Endodermal cell (in vitro differentiated cells): Measurements from ENCODE around the gene KCTD12. TPM values are rescaled to one million over a fixed set of nuclear protein-coding genes. Genes with fewer than 3 reads are reported as not detected.
A peak's percentile ranks its signal among the peaks of the same experiment; 100 is the strongest.

ENCODE experiments used
- DNase-seq: peaks from one replicate; pipeline ENCODE4 v3.0.0-alpha.2; 2017
- H3K27ac ChIP-seq: 2 replicates; pipeline ENCODE4 v1.5.1; 2013; ENCODE audit warnings: mild to moderate bottlenecking, low read depth, low read length, moderate library complexity
- H3K27me3 ChIP-seq: 2 replicates; pipeline ENCODE4 v1.6.1; 2013; ENCODE audit warnings: mild to moderate bottlenecking, low read length, moderate library complexity; ENCODE audit not compliant: insufficient read depth, control insufficient read depth, poor library complexity, severe bottlenecking
- H3K36me3 ChIP-seq: 2 replicates; pipeline ENCODE4 v1.7.0; 2013; ENCODE audit warnings: mild to moderate bottlenecking, low read length, moderate library complexity; ENCODE audit not compliant: control insufficient read depth, insufficient read depth
- H3K4me1 ChIP-seq: one replicate; pipeline ENCODE4 v1.7.0; 2013; ENCODE audit warnings: low read length; ENCODE audit not compliant: control insufficient read depth, insufficient read depth
- H3K4me3 ChIP-seq: 2 replicates; pipeline ENCODE4 v1.5.1; 2013; ENCODE audit warnings: mild to moderate bottlenecking, low read length, moderate library complexity
- H3K9ac ChIP-seq: 2 replicates; pipeline ENCODE4 v1.6.1; 2013; ENCODE audit warnings: mild to moderate bottlenecking, low read length, moderate library complexity; ENCODE audit not compliant: poor library complexity, severe bottlenecking; ENCODE audit errors: extremely low read depth
- H3K9me3 ChIP-seq: 2 replicates; pipeline ENCODE4 v1.6.1; 2013; ENCODE audit warnings: mild to moderate bottlenecking, low read length, moderate library complexity; ENCODE audit not compliant: control insufficient read depth
- H3K27ac Mint-ChIP-seq: 2 replicates; pipeline ENCODE4 v1.8.0; 2020; ENCODE audit warnings: mixed read lengths
- H3K27me3 Mint-ChIP-seq: 2 replicates; pipeline ENCODE4 v1.8.0; 2021; ENCODE audit warnings: mild to moderate bottlenecking, mixed read lengths; ENCODE audit not compliant: insufficient read depth
- H3K36me3 Mint-ChIP-seq: 2 replicates; pipeline ENCODE4 v1.8.0; 2020; ENCODE audit warnings: low read depth, mixed read lengths
- H3K4me1 Mint-ChIP-seq: 2 replicates; pipeline ENCODE4 v1.8.0; 2020; ENCODE audit warnings: mixed read lengths
- H3K4me3 Mint-ChIP-seq: 2 replicates; pipeline ENCODE4 v1.8.0; 2020; ENCODE audit warnings: mild to moderate bottlenecking, moderate library complexity, mixed read lengths
- H3K9me3 Mint-ChIP-seq: 2 replicates; pipeline ENCODE4 v1.8.0; 2020; ENCODE audit warnings: mild to moderate bottlenecking, mixed read lengths
- CTCF ChIP-seq: fragments of 200-600 bp; sonication (generic); conservative IDR thresholded peaks from 2 replicates; pipeline ENCODE4 v1.5.0; 2021; ENCODE audit warnings: antibody characterized with exemption, mild to moderate bottlenecking
- WGBS, 2 experiments: methylation state at CpG; one replicate each; pipeline versions ENCODE4 v1.1.5 to v1.1.7; 2013; ENCODE audit warnings: missing lambda C conversion rate in 2 of 2, mixed read lengths in 1 of 2; ENCODE audit not compliant: insufficient coverage in 1 of 2, insufficient read length in 1 of 2; 5-methylcytosine and 5-hydroxymethylcytosine counted together
- total RNA-seq, 2 donors: library from RNA; stranded (reverse); fragmentation: NEBNext Ultra II Directional in 1 of 2; extraction: Animal tissue kit (Norgen Biotek cat#: 25700) in 1 of 2; gene quantifications; 2 replicates in 1 of 2; 3 replicates in 1 of 2; pipeline ENCODE4 v1.2.1, GENCODE V29; 2021

KCTD12 gene
- total RNA-seq, 2 donors from 2014 or later, result 1.3 to 2.6 TPM

DNA sequence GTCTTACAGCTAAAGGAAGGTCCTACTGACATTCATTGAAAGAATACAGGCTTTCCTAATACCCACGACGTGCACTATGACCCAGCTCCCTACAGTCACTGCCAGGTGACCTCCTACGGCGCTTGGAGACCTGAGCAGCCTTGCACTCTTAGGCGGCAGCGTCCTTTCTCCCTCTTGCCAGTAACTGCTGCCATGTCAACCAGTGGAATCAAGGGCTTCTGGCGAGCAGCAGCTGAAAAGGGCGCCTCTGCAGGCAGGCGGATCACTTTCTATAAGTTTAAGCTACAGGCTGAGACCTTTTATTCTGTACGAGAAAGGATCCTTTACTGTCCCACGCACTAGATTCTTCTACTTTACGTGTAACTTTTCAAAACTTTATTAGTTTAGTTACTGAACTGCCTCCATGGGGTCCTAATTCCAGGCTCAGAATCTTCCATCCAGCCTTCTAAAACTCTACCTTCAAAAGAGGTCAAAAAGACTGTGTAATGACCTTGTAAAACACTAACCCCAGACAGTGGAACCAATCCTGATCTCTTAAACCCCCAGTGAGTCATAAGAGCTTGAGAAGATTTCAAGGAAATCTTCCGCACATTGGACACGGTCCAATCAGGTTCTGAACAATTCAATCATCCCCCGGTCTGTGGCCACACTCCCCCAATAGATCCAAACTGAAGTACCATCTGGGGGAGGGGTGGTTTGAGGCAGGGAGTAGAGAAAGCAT is 1.9 kb downstream of the KCTD12 start:
- Mint-ChIP-seq H3K27ac (no peak overlapping the region), H3K4me1 (peaks cover 10% of the 10 kb centered on the region), H3K36me3 (no peaks in the 10 kb centered on the region), H3K9me3 (no peaks in the 10 kb centered on the region), H3K27me3 (peaks cover 52% of the 10 kb centered on the region), H3K4me3 (peak overlapping the region; percentile 67)
- WGBS, 2 experiments, result 55 to 66% methylated on average over 14 to 15 of the region's 15 CpGs
- no peak overlapping the region for H3K4me3 ChIP-seq
- H3K4me1 ChIP-seq, result no peaks in the 10 kb centered on the region
- no peak overlapping the region for H3K9ac ChIP-seq
- peaks cover 62% of the 10 kb centered on the region for H3K27me3 ChIP-seq
- peak; percentile 72 for TF ChIP-seq CTCF
- no peaks in the 10 kb centered on the region for H3K9me3 ChIP-seq
- no peak overlapping the region for H3K27ac ChIP-seq
- DNase-seq, result peak; percentile 87
- H3K36me3 ChIP-seq, result no peaks in the 10 kb centered on the region

DNA sequence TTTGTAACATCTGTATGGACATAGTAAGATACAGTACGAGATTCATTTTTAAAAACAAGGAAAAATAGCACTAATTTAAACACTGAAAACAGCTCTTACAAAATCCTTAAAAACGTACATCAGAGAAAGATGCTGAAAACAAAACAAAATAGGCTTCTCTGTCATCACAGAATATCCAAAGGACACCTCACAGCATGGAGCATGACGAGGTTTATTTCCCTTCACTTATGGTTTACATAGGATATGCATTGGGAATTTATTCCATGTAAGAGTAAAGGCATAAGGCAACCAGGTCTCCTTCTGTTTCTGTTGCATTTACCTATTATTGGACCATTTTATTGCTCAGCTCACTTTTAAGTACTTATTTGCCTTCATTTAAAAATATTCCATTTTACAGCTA is 3.0 kb downstream of the KCTD12 start:
- no peak overlapping the region for H3K4me3 Mint-ChIP-seq
- Histone ChIP-seq H3K36me3 (no peaks in the 10 kb centered on the region), H3K27ac (no peak overlapping the region), H3K9ac (no peak overlapping the region), H3K27me3 (peaks cover 50% of the 10 kb centered on the region), H3K4me1 (no peaks in the 10 kb centered on the region), H3K4me3 (no peak overlapping the region), H3K9me3 (no peaks in the 10 kb centered on the region)
- no peak for DNase-seq
- H3K27me3 Mint-ChIP-seq, result peaks cover 43% of the 10 kb centered on the region
- peaks cover 10% of the 10 kb centered on the region for H3K4me1 Mint-ChIP-seq
- WGBS, 2 experiments, result 91 to 100% methylated on average over 2 to 3 of the region's 3 CpGs
- H3K27ac Mint-ChIP-seq, result no peak overlapping the region
- no peaks in the 10 kb centered on the region for H3K9me3 Mint-ChIP-seq
- no peak for TF ChIP-seq CTCF
- H3K36me3 Mint-ChIP-seq, result no peaks in the 10 kb centered on the region

DNA sequence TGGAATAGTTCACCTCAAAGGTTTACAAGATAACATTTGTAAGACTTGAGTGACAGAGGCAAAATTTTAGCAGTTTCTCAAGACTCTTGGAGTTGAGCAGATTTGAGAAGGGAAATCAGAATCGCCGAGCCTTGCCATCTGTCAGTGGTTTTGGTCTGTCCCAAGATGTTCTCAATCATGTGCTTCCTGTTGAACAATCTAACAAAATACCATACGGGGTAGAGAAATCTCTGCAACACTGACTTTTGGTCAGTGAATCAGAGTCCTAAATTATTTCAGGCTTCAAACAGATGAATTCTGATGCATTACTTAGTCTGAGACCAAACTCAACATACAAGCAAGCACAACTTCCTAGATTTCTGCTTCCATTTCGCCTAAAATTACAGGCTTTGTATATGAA is 3.8 kb downstream of the KCTD12 start:
- H3K36me3 Mint-ChIP-seq, result no peaks in the 10 kb centered on the region
- H3K4me3 Mint-ChIP-seq, result no peak overlapping the region
- no peaks in the 10 kb centered on the region for H3K9me3 ChIP-seq
- H3K27me3 ChIP-seq, result peaks cover 42% of the 10 kb centered on the region
- no peaks in the 10 kb centered on the region for H3K9me3 Mint-ChIP-seq
- H3K4me1 Mint-ChIP-seq, result peaks cover 8% of the 10 kb centered on the region
- 87 to 89% methylated on average over 3 to 4 of the region's 4 CpGs for WGBS, 2 experiments
- no peak for DNase-seq
- H3K4me1 ChIP-seq, result no peaks in the 10 kb centered on the region
- no peak overlapping the region for H3K27ac Mint-ChIP-seq
- no peak overlapping the region for H3K27ac ChIP-seq
- TF ChIP-seq CTCF, result no peak
- H3K36me3 ChIP-seq, result no peaks in the 10 kb centered on the region
- H3K9ac ChIP-seq, result no peak overlapping the region
- H3K4me3 ChIP-seq, result no peak overlapping the region
- H3K27me3 Mint-ChIP-seq, result peaks cover 35% of the 10 kb centered on the region
